CD8-positive, alpha-beta memory T cell (primary cell): ENCODE results near the gene CYP26C1. TPM values are rescaled to one million over a fixed set of nuclear protein-coding genes. Genes with fewer than 3 reads are reported as not detected.

Experiments
- CTCF ChIA-PET: fragments of 350-600 bp; sonication (Branson Sonifier 250); formaldehyde crosslinking; loops from one replicate; lab custom pipeline; 2021; ENCODE audit warnings: antibody characterized with exemption; lab: Charles Lee
- POLR2A ChIA-PET: fragments of 350-600 bp; sonication (Branson Sonifier 250); formaldehyde crosslinking; loops from one replicate; lab custom pipeline; 2021; ENCODE audit warnings: antibody characterized with exemption; lab: Charles Lee
- DNase-seq, 5 donors: peaks; one replicate each; pipeline versions ENCODE4 v3.0.0 to v3.0.0-alpha.2; 2020 to 2022; ENCODE audit warnings: mixed read lengths in 1 of 5
- H3K27ac ChIP-seq: one replicate; pipeline ENCODE4 v1.7.0; 2013; ENCODE audit warnings: low read depth, mild to moderate bottlenecking, low read length, moderate library complexity
- H3K27me3 ChIP-seq: 2 replicates; pipeline ENCODE4 v1.7.0; 2013; ENCODE audit warnings: low read length, mild to moderate bottlenecking; ENCODE audit not compliant: insufficient read depth, poor library complexity, severe bottlenecking
- H3K36me3 ChIP-seq: 2 replicates; pipeline ENCODE4 v1.7.0; 2013; ENCODE audit warnings: mild to moderate bottlenecking, low read length, moderate library complexity; ENCODE audit not compliant: insufficient read depth
- H3K4me1 ChIP-seq: 2 replicates; pipeline ENCODE4 v1.7.0; 2013; ENCODE audit warnings: mild to moderate bottlenecking, low read length, moderate library complexity; ENCODE audit not compliant: insufficient read depth
- H3K4me3 ChIP-seq: 2 replicates; pipeline ENCODE4 v1.7.0; 2013; ENCODE audit warnings: mild to moderate bottlenecking, low read length
- H3K9me3 ChIP-seq: 2 replicates; pipeline ENCODE4 v1.7.0; 2013; ENCODE audit warnings: mild to moderate bottlenecking, low read length
- H3K27ac Mint-ChIP-seq, 8 donors: one replicate each; pipeline ENCODE4 v1.8.0; 2020 to 2021; ENCODE audit warnings: mixed read lengths in 8 of 8, mild to moderate bottlenecking in 6 of 8, inconsistent platforms in 3 of 8, moderate library complexity in 3 of 8
- H3K27me3 Mint-ChIP-seq, 2 donors: one replicate each; pipeline ENCODE4 v1.8.0; 2020 to 2021; ENCODE audit warnings: mixed read lengths in 2 of 2, mild to moderate bottlenecking in 1 of 2, moderate library complexity in 1 of 2
- H3K36me3 Mint-ChIP-seq, 3 donors: one replicate each; pipeline ENCODE4 v1.8.0; 2020 to 2021; ENCODE audit warnings: mixed read lengths in 3 of 3, inconsistent platforms in 1 of 3, mild to moderate bottlenecking in 1 of 3
- H3K4me1 Mint-ChIP-seq, 3 donors: one replicate each; pipeline ENCODE4 v1.8.0; 2020 to 2021; ENCODE audit warnings: mixed read lengths in 3 of 3, inconsistent platforms in 1 of 3, mild to moderate bottlenecking in 1 of 3
- H3K4me3 Mint-ChIP-seq, 7 donors: one replicate each; pipeline ENCODE4 v1.8.0; 2020 to 2021; ENCODE audit warnings: mixed read lengths in 7 of 7, mild to moderate bottlenecking in 6 of 7, moderate library complexity in 4 of 7, inconsistent platforms in 2 of 7
- H3K9me3 Mint-ChIP-seq, 5 donors: one replicate each; pipeline ENCODE4 v1.8.0; 2020 to 2022; ENCODE audit warnings: mixed read lengths in 5 of 5, mild to moderate bottlenecking in 3 of 5, moderate library complexity in 2 of 5, inconsistent platforms in 1 of 5
- polyA plus RNA-seq: library from polyadenylated mRNA; unstranded; fragments of 300-500 nt; fragmentation: Illumina TruSeq; gene quantifications from one replicate; pipeline ENCODE4 v1.2.3, GENCODE V29; 2021
- total RNA-seq, 2 experiments: library from RNA; stranded (reverse); gene quantifications; one replicate each; pipeline ENCODE4 v1.2.3, GENCODE V29; 2021

The CYP26C1 gene
- total and polyA plus RNA-seq, 3 experiments from 2014 or later: not detected

GRCh38 chr10:93061594-93062513, 1.3 kb downstream of the CYP26C1 start:
- Mint-ChIP-seq H3K4me1 (peaks cover 21 to 43% (median 42%) of the 10 kb centered on the region in 3 donors), H3K36me3 (peaks cover 14 to 20% (median 19%) of the 10 kb centered on the region in 3 donors), H3K4me3 (peak overlapping the region in 6 of 7 donors; percentile 42 to 77 (median 74)), H3K27me3 (peaks cover 17 to 25% of the 10 kb centered on the region in 2 donors), H3K27ac (no peak overlapping the region), H3K9me3 (no peaks in the 10 kb centered on the region)
- CTCF ChIA-PET: interaction anchor here (1.5 kb wide), 1 partner anchor 19 kb away, joined by 3 read pairs; no protein-coding TSS in a partner anchor
- no peak overlapping the region for H3K27ac ChIP-seq
- no peaks in the 10 kb centered on the region for H3K27me3 ChIP-seq
- POLR2A ChIA-PET: no interaction called here
- peaks cover 10% of the 10 kb centered on the region for H3K4me1 ChIP-seq
- H3K4me3 ChIP-seq: no peak overlapping the region
- DNase-seq: no peak
- H3K36me3 ChIP-seq: no peaks in the 10 kb centered on the region
- H3K9me3 ChIP-seq: no peaks in the 10 kb centered on the region

GRCh38 chr10:93062514-93063143, 2.0 kb downstream of the CYP26C1 start:
- Histone ChIP-seq H3K4me1 (peaks cover 10% of the 10 kb centered on the region), H3K4me3 (no peak overlapping the region), H3K27ac (no peak overlapping the region), H3K36me3 (no peaks in the 10 kb centered on the region), H3K9me3 (no peaks in the 10 kb centered on the region), H3K27me3 (no peaks in the 10 kb centered on the region)
- peak in 3 of 5 donors; percentile 5 to 17 (median 16) for DNase-seq
- CTCF ChIA-PET: no interaction called here
- peaks cover 24 to 49% (median 49%) of the 10 kb centered on the region in 3 donors for H3K4me1 Mint-ChIP-seq
- H3K9me3 Mint-ChIP-seq: no peaks in the 10 kb centered on the region
- H3K27ac Mint-ChIP-seq: no peak overlapping the region
- POLR2A ChIA-PET: no interaction called here
- H3K36me3 Mint-ChIP-seq: peaks cover 11 to 20% (median 16%) of the 10 kb centered on the region in 3 donors
- peaks cover 22 to 33% of the 10 kb centered on the region in 2 donors for H3K27me3 Mint-ChIP-seq
- H3K4me3 Mint-ChIP-seq: peak overlapping the region in 6 of 7 donors; percentile 42 to 77 (median 74)

GRCh38 chr10:93063144-93063976, 2.8 kb downstream of the CYP26C1 start:
- Histone ChIP-seq H3K27me3 (no peaks in the 10 kb centered on the region), H3K36me3 (no peaks in the 10 kb centered on the region), H3K27ac (no peak overlapping the region), H3K4me3 (no peak overlapping the region), H3K4me1 (peaks cover 10% of the 10 kb centered on the region), H3K9me3 (no peaks in the 10 kb centered on the region)
- peak overlapping the region in 5 of 7 donors; percentile 21 to 65 (median 36) for H3K4me3 Mint-ChIP-seq
- no peak for DNase-seq
- H3K27ac Mint-ChIP-seq: no peak overlapping the region
- H3K27me3 Mint-ChIP-seq: peaks cover 24 to 36% of the 10 kb centered on the region in 2 donors
- ChIA-PET POLR2A (no interaction called here), CTCF (no interaction called here)
- no peaks in the 10 kb centered on the region for H3K9me3 Mint-ChIP-seq
- peaks cover 25 to 53% (median 49%) of the 10 kb centered on the region in 3 donors for H3K4me1 Mint-ChIP-seq
- peaks cover 9 to 16% (median 11%) of the 10 kb centered on the region in 3 donors for H3K36me3 Mint-ChIP-seq

DNA sequence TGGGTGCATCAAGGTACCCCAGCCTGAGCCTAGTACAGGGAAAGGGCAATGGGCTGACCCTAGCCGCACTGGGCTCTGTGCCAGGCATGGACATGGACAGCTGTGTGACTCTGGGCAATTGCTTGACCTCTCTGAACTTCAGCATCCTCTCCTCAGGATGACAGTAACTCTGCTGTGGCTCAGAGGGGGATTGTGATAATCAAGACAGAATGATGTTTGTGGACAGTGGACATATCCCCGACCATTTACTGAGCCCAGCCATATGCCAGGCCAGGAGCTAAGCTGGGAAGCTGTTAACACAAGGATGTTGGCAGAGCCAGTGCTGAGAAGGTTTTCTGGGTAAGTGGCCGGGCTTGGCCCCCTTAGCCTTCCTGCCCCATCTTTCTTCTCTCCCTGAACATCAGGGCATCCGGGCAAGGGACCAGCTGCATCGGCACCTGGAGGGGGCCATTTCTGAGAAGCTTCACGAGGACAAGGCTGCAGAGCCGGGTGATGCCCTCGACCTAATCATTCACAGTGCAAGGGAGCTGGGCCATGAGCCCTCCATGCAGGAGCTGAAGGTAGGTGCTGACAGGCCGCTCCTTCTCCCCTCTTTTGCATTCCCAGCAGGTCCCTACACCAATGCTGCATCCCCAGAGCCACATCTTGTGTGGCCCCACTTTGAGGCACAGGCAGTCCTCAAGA, 3.5 kb downstream of the CYP26C1 start:
- CTCF ChIA-PET: interaction anchor here (1.1 kb wide), 1 partner anchor 16 kb away, joined by 3 read pairs; no protein-coding TSS in a partner anchor
- H3K27me3 ChIP-seq: no peaks in the 10 kb centered on the region

GRCh38 chr10:93064874-93065660, 4.5 kb downstream of the CYP26C1 start:
- no peaks in the 10 kb centered on the region for H3K9me3 Mint-ChIP-seq
- no peaks in the 10 kb centered on the region for H3K36me3 Mint-ChIP-seq
- H3K27ac Mint-ChIP-seq: no peak overlapping the region
- Histone ChIP-seq H3K4me1 (peaks cover 10% of the 10 kb centered on the region), H3K36me3 (no peaks in the 10 kb centered on the region), H3K9me3 (no peaks in the 10 kb centered on the region), H3K4me3 (no peak overlapping the region), H3K27me3 (no peaks in the 10 kb centered on the region), H3K27ac (no peak overlapping the region)
- peak overlapping the region in 2 of 7 donors; percentile 5 to 9 for H3K4me3 Mint-ChIP-seq
- POLR2A ChIA-PET: no interaction called here
- peaks cover 24 to 52% (median 45%) of the 10 kb centered on the region in 3 donors for H3K4me1 Mint-ChIP-seq
- CTCF ChIA-PET: interaction anchor here (1.1 kb wide), 1 partner anchor 15 kb away, joined by 3 read pairs; no protein-coding TSS in a partner anchor
- peaks cover 33 to 48% of the 10 kb centered on the region in 2 donors for H3K27me3 Mint-ChIP-seq
- no peak for DNase-seq

More for the DNA sequence above, 3.5 kb downstream of the CYP26C1 start:
- no peaks in the 10 kb centered on the region for H3K9me3 Mint-ChIP-seq
- POLR2A ChIA-PET: no interaction called here
- peaks cover 28 to 43% of the 10 kb centered on the region in 2 donors for H3K27me3 Mint-ChIP-seq
- H3K9me3 ChIP-seq: no peaks in the 10 kb centered on the region
- no peak overlapping the region for H3K27ac ChIP-seq
- H3K4me3 ChIP-seq: no peak overlapping the region
- no peaks in the 10 kb centered on the region for H3K36me3 ChIP-seq
- peaks cover 10% of the 10 kb centered on the region for H3K4me1 ChIP-seq
- peak overlapping the region in 3 of 7 donors; percentile 25 to 65 (median 47) for H3K4me3 Mint-ChIP-seq
- no peak for DNase-seq
- peaks cover 28 to 58% (median 54%) of the 10 kb centered on the region in 3 donors for H3K4me1 Mint-ChIP-seq
- H3K36me3 Mint-ChIP-seq: peaks cover 5 to 9% (median 6%) of the 10 kb centered on the region in 3 donors
- H3K27ac Mint-ChIP-seq: no peak overlapping the region

GRCh38 chr10:93065675-93066543, 5.3 kb downstream of the CYP26C1 start:
- no peak for DNase-seq
- peak overlapping the region in 2 of 7 donors; percentile 3 to 5 for H3K4me3 Mint-ChIP-seq
- Histone ChIP-seq H3K27ac (no peak overlapping the region), H3K4me1 (peaks cover 10% of the 10 kb centered on the region), H3K36me3 (no peaks in the 10 kb centered on the region), H3K27me3 (peaks cover 7% of the 10 kb centered on the region), H3K9me3 (no peaks in the 10 kb centered on the region), H3K4me3 (no peak overlapping the region)
- no peak overlapping the region for H3K27ac Mint-ChIP-seq
- H3K36me3 Mint-ChIP-seq: no peaks in the 10 kb centered on the region
- H3K9me3 Mint-ChIP-seq: no peaks in the 10 kb centered on the region
- CTCF ChIA-PET: no interaction called here
- H3K27me3 Mint-ChIP-seq: peaks cover 39 to 57% of the 10 kb centered on the region in 2 donors
- H3K4me1 Mint-ChIP-seq: peaks cover 23 to 54% (median 47%) of the 10 kb centered on the region in 3 donors
- POLR2A ChIA-PET: no interaction called here
